Mesodermal cell (in vitro differentiated cells): ENCODE measurements around the gene LGALSL.

Source experiments
- H3K27ac ChIP-seq: 2 replicates; pipeline ENCODE4 v1.7.0; 2013; ENCODE audit warnings: mild to moderate bottlenecking, low read depth, low read length, moderate library complexity; ENCODE audit not compliant: severe bottlenecking
- H3K36me3 ChIP-seq: 2 replicates; pipeline ENCODE4 v1.7.1; 2013; ENCODE audit warnings: mild to moderate bottlenecking, low read length, moderate library complexity; ENCODE audit not compliant: control insufficient read depth, insufficient read depth
- H3K4me1 ChIP-seq: one replicate; pipeline ENCODE4 v1.7.1; 2013; ENCODE audit warnings: mild to moderate bottlenecking, low read length; ENCODE audit not compliant: insufficient read depth, control insufficient read depth, poor library complexity, severe bottlenecking
- H3K4me3 ChIP-seq: 2 replicates; pipeline ENCODE4 v1.7.0; 2013; ENCODE audit warnings: low read length, control low read depth, mild to moderate bottlenecking; ENCODE audit not compliant: insufficient read depth, poor library complexity, severe bottlenecking; ENCODE audit errors: extremely low read depth
- H3K9me3 ChIP-seq: 2 replicates; pipeline ENCODE4 v1.7.1; 2013; ENCODE audit warnings: mild to moderate bottlenecking, low read length, moderate library complexity; ENCODE audit not compliant: control insufficient read depth
- WGBS, 2 experiments: methylation state at CpG; one replicate each; pipeline ENCODE4 v1.1.5; 2013; ENCODE audit warnings: missing lambda C conversion rate in 2 of 2; ENCODE audit not compliant: insufficient coverage in 2 of 2; 5-methylcytosine and 5-hydroxymethylcytosine counted together

The LGALSL gene

DNA sequence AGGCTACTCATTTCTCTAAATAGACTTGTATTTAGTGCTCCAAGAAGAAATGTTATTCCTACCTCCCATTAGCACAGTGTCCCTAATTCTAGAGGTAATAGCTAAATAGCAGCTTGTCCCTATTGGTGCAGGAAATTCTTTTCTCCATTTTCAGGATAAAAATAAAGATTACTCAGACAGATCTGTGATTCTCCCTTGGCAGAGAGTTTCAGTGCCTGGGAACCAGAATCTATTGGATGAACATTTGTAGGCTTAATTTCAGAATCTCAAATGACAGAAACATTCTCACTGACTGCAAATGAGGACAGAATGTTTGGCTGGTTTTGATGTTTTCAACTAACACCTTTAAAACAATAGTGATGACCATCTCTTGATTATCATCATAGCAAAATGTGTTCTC lies 33.3 kb upstream of the LGALSL start:
- Histone ChIP-seq H3K9me3 (no peaks in the 10 kb centered on the region), H3K27ac (no peak overlapping the region), H3K4me3 (no peak overlapping the region), H3K36me3 (no peaks in the 10 kb centered on the region), H3K4me1 (no peaks in the 10 kb centered on the region)

DNA sequence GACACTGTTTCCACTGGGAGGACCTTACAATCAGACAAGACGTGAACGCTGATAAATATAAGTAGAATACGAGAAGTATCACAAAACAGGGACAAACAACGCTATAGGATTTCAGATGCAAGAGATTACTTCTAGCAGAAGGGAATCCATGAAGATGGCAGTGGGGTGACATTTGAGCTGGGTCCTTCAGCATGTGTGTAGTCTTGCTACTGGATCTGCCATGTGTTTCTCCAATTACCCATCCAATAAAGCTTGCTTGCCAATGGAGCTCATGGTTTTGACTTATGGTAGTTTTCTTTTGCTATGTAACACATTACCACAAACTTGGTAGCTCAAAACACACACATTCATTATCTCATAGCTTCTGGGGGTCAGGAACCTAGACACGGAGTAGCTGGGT lies 32.8 kb upstream of the LGALSL start:
- H3K27ac ChIP-seq, result no peak overlapping the region
- no peaks in the 10 kb centered on the region for H3K9me3 ChIP-seq
- H3K4me3 ChIP-seq, result no peak overlapping the region
- no peaks in the 10 kb centered on the region for H3K4me1 ChIP-seq
- WGBS, 2 experiments, result 98 to 100% methylated on average over 5 of the region's 5 CpGs
- H3K36me3 ChIP-seq, result no peaks in the 10 kb centered on the region

- no peaks in the 10 kb centered on the region for H3K9me3 ChIP-seq
- H3K4me1 ChIP-seq, result no peaks in the 10 kb centered on the region
- H3K4me3 ChIP-seq, result no peak overlapping the region
- H3K36me3 ChIP-seq, result no peaks in the 10 kb centered on the region
- H3K27ac ChIP-seq, result no peak overlapping the region
- 100% methylated on average over 1 of the region's 1 CpG; no CpG with 5 or more reads in 1 of the 2 experiments for WGBS, 2 experiments
Measured at GRCh38 chr2:64422466-64422865, 31.5 kb upstream of the LGALSL start.

DNA sequence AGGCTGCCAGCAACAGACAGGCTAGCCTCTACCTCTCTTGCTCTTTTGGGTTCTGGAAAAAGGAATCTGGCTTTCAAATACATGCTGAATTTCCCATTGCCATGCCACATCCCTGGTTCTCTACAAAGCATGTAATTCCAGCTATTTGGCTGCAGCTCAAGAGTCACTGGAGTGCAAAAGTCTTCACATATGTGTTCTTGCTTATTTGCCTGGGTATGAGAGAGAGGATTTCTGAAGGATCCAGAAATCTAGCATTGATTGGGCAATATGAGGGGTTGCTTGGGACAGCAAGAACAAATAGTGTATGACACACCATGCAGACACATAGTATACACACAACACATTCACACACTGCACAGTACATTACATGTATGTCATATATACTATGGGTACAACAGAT lies 30.7 kb upstream of the LGALSL start:
- Histone ChIP-seq H3K4me1 (no peaks in the 10 kb centered on the region), H3K36me3 (no peaks in the 10 kb centered on the region), H3K9me3 (no peaks in the 10 kb centered on the region), H3K4me3 (no peak overlapping the region), H3K27ac (no peak overlapping the region)

DNA sequence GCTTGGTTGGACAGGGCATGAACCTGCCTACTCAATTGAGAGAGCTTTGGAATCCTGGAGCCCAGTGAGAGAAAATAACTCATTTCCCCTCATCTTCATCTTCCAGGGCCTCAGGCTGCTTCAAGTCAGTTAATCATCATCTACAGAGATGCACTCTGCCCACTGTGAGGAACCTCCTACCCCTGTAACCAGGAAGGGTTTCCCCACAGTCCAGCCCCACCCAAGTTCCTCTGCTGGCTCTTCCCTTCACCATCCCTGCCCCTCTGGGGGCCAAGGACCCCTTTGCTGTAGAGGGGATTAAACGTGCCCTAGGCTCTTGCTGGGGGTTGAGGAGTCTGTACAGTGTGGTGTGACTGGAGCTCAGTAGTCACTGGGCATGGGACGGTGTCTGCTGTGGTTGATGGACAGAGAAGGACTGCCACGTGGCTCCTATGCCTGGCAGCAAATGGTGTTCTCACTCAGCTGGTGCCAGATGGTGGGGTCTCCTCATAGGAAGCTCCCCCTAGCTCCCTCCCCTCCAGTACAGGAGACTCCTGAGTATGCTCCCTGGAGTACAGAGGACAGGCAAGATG lies 29.5 kb upstream of the LGALSL start:
- H3K4me1 ChIP-seq, result no peaks in the 10 kb centered on the region
- H3K9me3 ChIP-seq, result no peaks in the 10 kb centered on the region
- no peak overlapping the region for H3K4me3 ChIP-seq
- H3K27ac ChIP-seq, result no peak overlapping the region
- 100% methylated on average over 2 of the region's 3 CpGs; no CpG with 5 or more reads in 1 of the 2 experiments for WGBS, 2 experiments
- H3K36me3 ChIP-seq, result no peaks in the 10 kb centered on the region

GRCh38 chr2:64426183-64426952 lies 27.6 kb upstream of the LGALSL start:
- 100% methylated on average over 1 of the region's 5 CpGs; no CpG with 5 or more reads in 1 of the 2 experiments for WGBS, 2 experiments
- no peak overlapping the region for H3K4me3 ChIP-seq
- no peaks in the 10 kb centered on the region for H3K36me3 ChIP-seq
- H3K4me1 ChIP-seq, result no peaks in the 10 kb centered on the region
- H3K9me3 ChIP-seq, result no peaks in the 10 kb centered on the region
- no peak overlapping the region for H3K27ac ChIP-seq

- WGBS, 2 experiments, result 88 to 97% methylated on average over 4 of the region's 4 CpGs
- Histone ChIP-seq H3K4me3 (no peak overlapping the region), H3K27ac (no peak overlapping the region), H3K9me3 (no peaks in the 10 kb centered on the region), H3K4me1 (no peaks in the 10 kb centered on the region), H3K36me3 (no peaks in the 10 kb centered on the region)
Measured at GRCh38 chr2:64434039-64434657, 19.8 kb upstream of the LGALSL start.

GRCh38 chr2:64437883-64438282 lies 16.1 kb upstream of the LGALSL start:
- H3K36me3 ChIP-seq, result no peaks in the 10 kb centered on the region
- 80 to 90% methylated on average over 2 to 3 of the region's 3 CpGs for WGBS, 2 experiments

DNA sequence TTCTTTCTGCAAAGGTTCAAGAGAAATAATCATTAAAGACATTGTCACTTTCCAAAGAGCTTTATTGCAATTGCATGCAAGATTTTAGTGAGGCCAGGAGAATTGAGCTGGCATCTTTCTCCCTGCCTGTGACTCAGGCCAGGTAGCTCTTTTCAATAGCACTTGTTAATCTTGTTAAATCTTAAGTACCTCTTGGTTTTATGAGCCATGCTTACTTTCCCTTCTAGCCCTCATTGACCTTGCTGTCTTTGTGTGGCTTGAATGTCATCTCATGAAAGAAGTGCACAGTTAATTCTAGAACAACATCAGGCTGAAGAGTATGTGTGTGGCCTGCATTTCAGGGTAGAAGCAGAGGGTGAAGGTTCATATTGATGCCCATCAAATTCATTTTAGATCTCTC lies 14.8 kb upstream of the LGALSL start:
- Histone ChIP-seq H3K4me1 (no peaks in the 10 kb centered on the region), H3K4me3 (no peak overlapping the region), H3K27ac (no peak overlapping the region), H3K9me3 (no peaks in the 10 kb centered on the region), H3K36me3 (no peaks in the 10 kb centered on the region)

More at GRCh38 chr2:64437883-64438282, 16.1 kb upstream of the LGALSL start:
- Histone ChIP-seq H3K27ac (no peak overlapping the region), H3K9me3 (no peaks in the 10 kb centered on the region), H3K4me1 (no peaks in the 10 kb centered on the region), H3K4me3 (no peak overlapping the region)

- WGBS, 2 experiments, result no CpG with 5 or more reads among the region's 2 CpGs
- no peak overlapping the region for H3K27ac ChIP-seq
- H3K4me1 ChIP-seq, result no peaks in the 10 kb centered on the region
- no peak overlapping the region for H3K4me3 ChIP-seq
- H3K9me3 ChIP-seq, result no peaks in the 10 kb centered on the region
- H3K36me3 ChIP-seq, result no peaks in the 10 kb centered on the region
Measured at GRCh38 chr2:64440843-64441242, 13.1 kb upstream of the LGALSL start.

- Histone ChIP-seq H3K27ac (no peak overlapping the region), H3K4me1 (no peaks in the 10 kb centered on the region), H3K4me3 (no peak overlapping the region), H3K36me3 (no peaks in the 10 kb centered on the region), H3K9me3 (no peaks in the 10 kb centered on the region)
- 82 to 90% methylated on average over 4 of the region's 4 CpGs for WGBS, 2 experiments
Measured at GRCh38 chr2:64442277-64442676, 11.7 kb upstream of the LGALSL start.
